Lung (tissue), 12 donors: Measurements from ENCODE around the gene SLFNL1. TPM values are rescaled to one million over a fixed set of nuclear protein-coding genes. Genes with fewer than 3 reads are reported as not detected.

Source experiments
- ATAC-seq: fragments of 200-7000 bp; cut with Tn5 transposase; one replicate; pipeline ENCODE4 v1.9.1; 2020; ENCODE audit warnings: moderate number of reproducible peaks; ENCODE audit not compliant: insufficient read depth, low FRiP score
- DNase-seq, 3 donors: peaks; one replicate each; pipeline ENCODE4 v3.0.0-alpha.2; 2013 to 2017
- H3K27ac ChIP-seq, 2 donors: one replicate each; pipeline ENCODE4 v1.5.1; 2013; ENCODE audit warnings: mild to moderate bottlenecking in 2 of 2, moderate library complexity in 2 of 2, control low read depth in 1 of 2, inconsistent platforms in 1 of 2, low read depth in 1 of 2, low read length in 1 of 2
- H3K27me3 ChIP-seq, 3 donors: one replicate each; pipeline ENCODE4 v1.5.1; 2013; ENCODE audit warnings: low read length in 2 of 3; ENCODE audit not compliant: control insufficient read depth in 3 of 3, insufficient read depth in 3 of 3
- H3K36me3 ChIP-seq, 4 donors: one replicate each; pipeline ENCODE4 v1.5.1; 2013; ENCODE audit warnings: low read length in 4 of 4, mild to moderate bottlenecking in 1 of 4, moderate library complexity in 1 of 4; ENCODE audit not compliant: control insufficient read depth in 4 of 4, insufficient read depth in 4 of 4
- H3K4me1 ChIP-seq, 5 donors: one replicate each; pipeline ENCODE4 v1.5.1; 2013; ENCODE audit warnings: low read length in 5 of 5, mild to moderate bottlenecking in 2 of 5, moderate library complexity in 1 of 5; ENCODE audit not compliant: control insufficient read depth in 5 of 5, insufficient read depth in 5 of 5
- H3K4me3 ChIP-seq: one replicate; pipeline ENCODE4 v1.5.1; 2013; ENCODE audit warnings: mild to moderate bottlenecking, control low read depth, moderate library complexity
- H3K9ac ChIP-seq, 2 donors: one replicate each; pipeline ENCODE4 v1.5.1; 2013; ENCODE audit warnings: low read length in 2 of 2, control low read depth in 1 of 2; ENCODE audit not compliant: insufficient read depth in 1 of 2
- H3K9me3 ChIP-seq, 4 donors: one replicate each; pipeline ENCODE4 v1.5.1; 2013; ENCODE audit warnings: low read length in 3 of 4, mild to moderate bottlenecking in 1 of 4, moderate library complexity in 1 of 4; ENCODE audit not compliant: control insufficient read depth in 4 of 4, insufficient read depth in 3 of 4
- WGBS, 2 donors: extraction: QIAGEN DNeasy Blood & Tissue Kit; methylation state at CpG; one replicate each; pipeline ENCODE4 v1.1.7; 2013; 5-methylcytosine and 5-hydroxymethylcytosine counted together
- polyA plus RNA-seq, 2 donors: library from polyadenylated mRNA; stranded (reverse); fragments of 200-250 nt; gene quantifications; one replicate each; pipeline ENCODE4 v1.2.1, GENCODE V29; 2013
- total RNA-seq, 2 donors: library from RNA; depleted of rRNA in 1 of 2; stranded (reverse); fragments of >200 nt in 1 of 2; gene quantifications; one replicate each; pipeline ENCODE4 v1.2.1, GENCODE V29; 2014 to 2021
- TF ChIP-seq, protein P1 (sequence below): IDR thresholded peaks from 2 replicates; pipeline ENCODE4 v1.5.1; 2012; ENCODE audit warnings: mild to moderate bottlenecking; ENCODE audit errors: control extremely low read depth, extremely low read depth
- donor health status: control.
- donor health status: control.
- donor health status: Bipolar disorder and iron deficiency.
- donor health status: healthy.
- donor health status: DM: yes; HTN: yes; CAD: no.

The SLFNL1 gene
- total and polyA plus RNA-seq, 4 donors, result 0.94 to 9.2 (median 3.2) TPM

GRCh38 chr1:41024953-41025352 is 3.4 kb upstream of the SLFNL1 start:
- peaks cover 6 to 25% (median 13%) of the 10 kb centered on the region in 4 donors for H3K36me3 ChIP-seq
- DNase-seq, result no peak
- TF ChIP-seq, protein P1, sequence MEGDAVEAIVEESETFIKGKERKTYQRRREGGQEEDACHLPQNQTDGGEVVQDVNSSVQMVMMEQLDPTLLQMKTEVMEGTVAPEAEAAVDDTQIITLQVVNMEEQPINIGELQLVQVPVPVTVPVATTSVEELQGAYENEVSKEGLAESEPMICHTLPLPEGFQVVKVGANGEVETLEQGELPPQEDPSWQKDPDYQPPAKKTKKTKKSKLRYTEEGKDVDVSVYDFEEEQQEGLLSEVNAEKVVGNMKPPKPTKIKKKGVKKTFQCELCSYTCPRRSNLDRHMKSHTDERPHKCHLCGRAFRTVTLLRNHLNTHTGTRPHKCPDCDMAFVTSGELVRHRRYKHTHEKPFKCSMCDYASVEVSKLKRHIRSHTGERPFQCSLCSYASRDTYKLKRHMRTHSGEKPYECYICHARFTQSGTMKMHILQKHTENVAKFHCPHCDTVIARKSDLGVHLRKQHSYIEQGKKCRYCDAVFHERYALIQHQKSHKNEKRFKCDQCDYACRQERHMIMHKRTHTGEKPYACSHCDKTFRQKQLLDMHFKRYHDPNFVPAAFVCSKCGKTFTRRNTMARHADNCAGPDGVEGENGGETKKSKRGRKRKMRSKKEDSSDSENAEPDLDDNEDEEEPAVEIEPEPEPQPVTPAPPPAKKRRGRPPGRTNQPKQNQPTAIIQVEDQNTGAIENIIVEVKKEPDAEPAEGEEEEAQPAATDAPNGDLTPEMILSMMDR, result no peak

GRCh38 chr1:41023279-41023990 is 1.9 kb upstream of the SLFNL1 start:
- TF ChIP-seq, protein P1, result no peak
- Histone ChIP-seq H3K4me3 (no peak overlapping the region), H3K9me3 (no peaks in the 10 kb centered on the region), H3K36me3 (peaks cover 5 to 22% (median 11%) of the 10 kb centered on the region in 4 donors), H3K27ac (no peak overlapping the region), H3K27me3 (no peaks in the 10 kb centered on the region), H3K4me1 (peaks cover 0 to 14% (median 7%) of the 10 kb centered on the region in 5 donors), H3K9ac (no peak overlapping the region)
- DNase-seq, result no peak
- 94 to 97% methylated on average over 5 of the region's 5 CpGs for WGBS, 2 donors
- no peak for ATAC-seq

More at GRCh38 chr1:41024953-41025352, 3.4 kb upstream of the SLFNL1 start:
- Histone ChIP-seq H3K27me3 (no peaks in the 10 kb centered on the region), H3K4me3 (no peak overlapping the region), H3K9ac (no peak overlapping the region), H3K9me3 (no peaks in the 10 kb centered on the region), H3K27ac (no peak overlapping the region), H3K4me1 (peaks cover 0 to 14% (median 7%) of the 10 kb centered on the region in 5 donors)
- ATAC-seq, result no peak
- 82 to 84% methylated on average over 2 of the region's 2 CpGs for WGBS, 2 donors

DNA sequence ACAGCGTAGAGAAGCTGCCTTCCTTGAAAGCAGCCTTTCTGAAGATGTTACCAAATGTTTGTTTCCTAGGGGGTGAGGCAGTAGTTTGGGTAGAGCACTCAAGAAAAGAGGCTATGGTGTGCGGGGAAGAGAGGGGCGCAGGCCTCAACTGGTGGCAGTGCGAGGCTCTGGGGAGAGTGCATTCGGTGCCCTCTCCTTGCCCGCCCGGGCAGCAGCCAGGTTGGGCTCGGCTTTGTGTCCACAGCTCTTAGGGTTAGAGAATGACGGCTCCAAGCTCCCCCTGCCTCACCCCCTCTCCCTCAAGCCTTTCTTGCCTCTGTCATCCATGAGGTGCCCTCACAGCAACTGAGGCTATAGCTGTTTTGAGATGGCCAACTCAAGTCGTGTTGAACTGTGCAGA is 899 bp upstream of the SLFNL1 start:
- Histone ChIP-seq H3K9me3 (no peaks in the 10 kb centered on the region), H3K27me3 (no peaks in the 10 kb centered on the region), H3K9ac (no peak overlapping the region), H3K27ac (no peak overlapping the region), H3K4me1 (peaks cover 0 to 14% (median 7%) of the 10 kb centered on the region in 5 donors), H3K4me3 (no peak overlapping the region), H3K36me3 (peaks cover 3 to 12% (median 6%) of the 10 kb centered on the region in 4 donors)
- TF ChIP-seq, protein P1, result no peak
- 93 to 95% methylated on average over 10 of the region's 10 CpGs for WGBS, 2 donors
- DNase-seq (no peak), ATAC-seq (no peak)

DNA sequence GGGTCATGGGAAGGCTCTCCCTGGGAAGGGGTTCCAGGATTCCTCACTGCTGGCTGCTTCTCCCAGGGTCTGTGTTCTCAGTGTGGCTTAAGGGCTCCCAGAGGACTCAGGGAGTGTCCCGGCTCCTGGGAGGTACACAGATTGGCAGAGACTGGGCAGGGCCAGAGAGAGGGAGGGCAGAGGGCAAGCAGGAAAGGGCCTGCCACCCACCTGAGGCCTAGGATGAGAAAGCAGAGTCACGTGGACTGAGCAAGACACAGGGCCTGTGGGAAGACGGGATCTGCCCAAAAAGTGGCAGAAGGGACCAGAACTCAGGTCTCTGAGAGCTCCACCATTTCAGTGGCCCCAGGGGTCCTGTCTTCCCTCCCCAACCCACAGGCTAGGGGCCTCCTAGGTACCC is 871 bp downstream of the SLFNL1 start:
- Histone ChIP-seq H3K9ac (peak overlapping the region in 1 of 2 donors; percentile 16), H3K9me3 (no peaks in the 10 kb centered on the region), H3K27me3 (no peaks in the 10 kb centered on the region), H3K36me3 (peaks cover 0 to 13% (median 0%) of the 10 kb centered on the region in 4 donors), H3K27ac (peak overlapping the region in 1 of 2 donors; percentile 63), H3K4me3 (no peak overlapping the region), H3K4me1 (peaks cover 0 to 14% (median 7%) of the 10 kb centered on the region in 5 donors)
- DNase-seq, result no peak
- peak; percentile 42 for ATAC-seq
- WGBS, 2 donors, result 60 to 73% methylated on average over 3 of the region's 3 CpGs
- TF ChIP-seq, protein P1, result no peak
